B cell (primary cell): ENCODE results near the gene SWAP70. TPM values are rescaled to one million over a fixed set of nuclear protein-coding genes. Genes with fewer than 3 reads are reported as not detected.

Source experiments
- ATAC-seq: fragments of 200-7000 bp; cut with Tn5 transposase; one replicate; pipeline ENCODE4 v1.10.0; 2021; ENCODE audit warnings: low read depth, mild to moderate bottlenecking, moderate number of reproducible peaks, moderate library complexity
- CTCF ChIA-PET: fragments of 350-600 bp; sonication (Branson Sonifier 250); formaldehyde crosslinking; loops from one replicate; lab custom pipeline; 2021; ENCODE audit warnings: antibody characterized with exemption, inconsistent platforms; lab: Charles Lee
- POLR2A ChIA-PET: fragments of 350-600 bp; sonication (Branson Sonifier 250); formaldehyde crosslinking; loops from one replicate; lab custom pipeline; 2021; ENCODE audit warnings: antibody characterized with exemption; lab: Charles Lee
- DNase-seq: peaks from one replicate; pipeline ENCODE4 v3.0.0; 2013
- H2AFZ ChIP-seq: 2 replicates; pipeline ENCODE4 v1.6.1; 2012; ENCODE audit warnings: mild to moderate bottlenecking, low read depth, low read length; ENCODE audit not compliant: insufficient read depth, poor library complexity, severe bottlenecking
- H3K27ac ChIP-seq, 2 donors: 1 replicate in 1 of 2; 2 replicates in 1 of 2; pipeline ENCODE4 v1.5.1; 2012 to 2013; ENCODE audit warnings: low read length in 2 of 2, mild to moderate bottlenecking in 2 of 2, moderate library complexity in 1 of 2
- H3K27me3 ChIP-seq, 4 experiments: fragments of 200-600 bp in 1 of 4; sonication (generic) in 1 of 4; replicated peaks in 1 of 4; 1 replicate in 2 of 4; 2 replicates in 2 of 4; pipeline versions ENCODE4 v1.6.1 to v1.7.0; 2013 to 2016; ENCODE audit warnings: low read length in 3 of 4, mild to moderate bottlenecking in 2 of 4, mixed read lengths in 1 of 4, moderate library complexity in 1 of 4; ENCODE audit not compliant: insufficient read depth in 4 of 4, control insufficient read depth in 3 of 4; ENCODE audit errors: control extremely low read depth in 1 of 4
- H3K36me3 ChIP-seq, 2 experiments: replicated peaks in 1 of 2; 1 replicate in 1 of 2; 2 replicates in 1 of 2; pipeline versions ENCODE4 v1.6.1 to v1.7.1; 2013; ENCODE audit warnings: low read length in 1 of 2; ENCODE audit not compliant: insufficient read depth in 2 of 2, control insufficient read depth in 1 of 2; ENCODE audit errors: control extremely low read depth in 1 of 2, extremely low read depth in 1 of 2
- H3K4me1 ChIP-seq, 2 donors: fragments of 200-600 bp in 1 of 2; sonication (generic) in 1 of 2; 1 replicate in 1 of 2; 2 replicates in 1 of 2; pipeline versions ENCODE4 v1.5.1 to v1.6.1; 2013 to 2017; ENCODE audit warnings: low read length in 2 of 2; ENCODE audit not compliant: control insufficient read depth in 2 of 2, insufficient read depth in 2 of 2
- H3K4me2 ChIP-seq: replicated peaks from 2 replicates; pipeline ENCODE3; 2012; ENCODE audit warnings: mild to moderate bottlenecking, low read depth, low read length; ENCODE audit not compliant: poor library complexity, severe bottlenecking
- H3K4me3 ChIP-seq, 5 experiments: fragments of 200-600 bp in 1 of 5; sonication (generic) in 1 of 5; 1 replicate in 3 of 5; 2 replicates in 2 of 5; pipeline versions ENCODE4 v1.5.1 to v1.7.0; 2011 to 2016; ENCODE audit warnings: low read length in 4 of 5, mild to moderate bottlenecking in 4 of 5, low read depth in 2 of 5, control low read depth in 1 of 5, moderate library complexity in 1 of 5; ENCODE audit not compliant: insufficient read depth in 1 of 5; ENCODE audit errors: control extremely low read depth in 1 of 5, extremely low read depth in 1 of 5
- H3K79me2 ChIP-seq: fragments of 200-600 bp; sonication (generic); one replicate; pipeline ENCODE4 v1.6.0; 2016; ENCODE audit warnings: low read length; ENCODE audit not compliant: control insufficient read depth, insufficient read depth
- H3K9ac ChIP-seq: fragments of 200-600 bp; sonication (generic); 2 replicates; pipeline ENCODE4 v1.6.1; 2017; ENCODE audit warnings: mild to moderate bottlenecking, low read length, moderate library complexity
- H3K9me3 ChIP-seq, 3 donors: one replicate each; pipeline versions ENCODE4 v1.6.1 to v1.7.1; 2013; ENCODE audit warnings: low read length in 2 of 3; ENCODE audit not compliant: control insufficient read depth in 2 of 3, insufficient read depth in 1 of 3; ENCODE audit errors: control extremely low read depth in 1 of 3
- H4K20me1 ChIP-seq: 2 replicates; pipeline ENCODE4 v1.6.0; 2012; ENCODE audit warnings: mild to moderate bottlenecking, low read length; ENCODE audit not compliant: insufficient read depth, control insufficient read depth, poor library complexity, severe bottlenecking
- H3K27ac Mint-ChIP-seq: one replicate; pipeline ENCODE4 v1.8.0; 2021; ENCODE audit warnings: mixed read lengths
- H3K27me3 Mint-ChIP-seq: one replicate; pipeline ENCODE4 v1.8.0; 2021; ENCODE audit warnings: mixed read lengths
- H3K4me1 Mint-ChIP-seq: one replicate; pipeline ENCODE4 v1.8.0; 2021; ENCODE audit warnings: mixed read lengths
- H3K4me3 Mint-ChIP-seq: one replicate; pipeline ENCODE4 v1.8.0; 2021; ENCODE audit warnings: mixed read lengths
- H3K9me3 Mint-ChIP-seq: one replicate; pipeline ENCODE4 v1.8.0; 2022; ENCODE audit warnings: mixed read lengths; ENCODE audit not compliant: insufficient read depth
- CTCF ChIP-seq: fragments of 200-600 bp; IDR thresholded peaks from one replicate; pipeline ENCODE4 v1.8.0; 2022; ENCODE audit warnings: antibody characterized with exemption, mild to moderate bottlenecking
- EZH2 ChIP-seq: IDR thresholded peaks from 2 replicates; pipeline ENCODE4 v1.6.1; 2012; ENCODE audit warnings: borderline replicate concordance, low read depth, mild to moderate bottlenecking, moderate library complexity, low read length; ENCODE audit not compliant: insufficient read depth, poor library complexity, severe bottlenecking
- WGBS: methylation state at CpG from one replicate; pipeline ENCODE4 v1.1.5; 2013; ENCODE audit warnings: missing lambda C conversion rate; ENCODE audit not compliant: insufficient coverage; 5-methylcytosine and 5-hydroxymethylcytosine counted together
- intact Hi-C: fragments of 100-400 bp; cut with micrococcal nuclease; formaldehyde crosslinking; loops from one replicate; pipeline ENCODE4 v1.10.0; 2022
- polyA plus RNA-seq: library from polyadenylated mRNA; depleted of rRNA; stranded (reverse); fragments of >200 nt; gene quantifications from 2 replicates; pipeline ENCODE4 v1.2.3, GENCODE V29; 2012
- total RNA-seq, 2 donors: library from RNA; stranded (reverse); fragments of 120-200 nt in 1 of 2; gene quantifications; 1 replicate in 1 of 2; 2 replicates in 1 of 2; pipeline versions ENCODE4 v1.2.3 to v1.2.4, GENCODE V29; 2013 to 2022

Gene SWAP70
- total and polyA plus RNA-seq, 2 donors (not counting 1 experiment from before 2014, with no cell fraction given): 69.8 to 200 TPM

GRCh38 chr11:9651899-9652748, 11.8 kb upstream of the SWAP70 start:
- H3K9me3 Mint-ChIP-seq: no peaks in the 10 kb centered on the region
- Histone ChIP-seq H3K9me3 (peaks cover 0 to 3% (median 2%) of the 10 kb centered on the region in 3 donors), H3K36me3 (no peaks in the 10 kb centered on the region), H3K4me1 (peaks cover 6 to 15% of the 10 kb centered on the region in 2 donors), H3K27me3 (no peaks in the 10 kb centered on the region), H3K4me2 (no peak overlapping the region), H2AFZ (peak overlapping the region; percentile 29), H4K20me1 (no peaks in the 10 kb centered on the region), H3K79me2 (peaks cover 19% of the 10 kb centered on the region), H3K9ac (no peak overlapping the region), H3K4me3 (no peak overlapping the region), H3K27ac (no peak overlapping the region)
- POLR2A ChIA-PET: interaction anchor here (0.7 to 1.4 kb wide), 4 partner anchors 9 to 34 kb away, joined by 3 to 4 read pairs (median 3); no protein-coding TSS in a partner anchor
- H3K4me3 Mint-ChIP-seq: no peak overlapping the region
- intact Hi-C loops: no loop called here
- DNase-seq: no peak
- peaks cover 19% of the 10 kb centered on the region for H3K4me1 Mint-ChIP-seq
- H3K27me3 Mint-ChIP-seq: no peaks in the 10 kb centered on the region
- ATAC-seq: no peak
- TF ChIP-seq EZH2 (no peak), CTCF (no peak)
- CTCF ChIA-PET: interaction anchor here (0.8 kb wide), 1 partner anchor 11 kb away, joined by 3 read pairs; no protein-coding TSS in a partner anchor
- peak overlapping the region; percentile 4 for H3K27ac Mint-ChIP-seq

- CTCF ChIA-PET: no interaction called here
- peaks cover 32% of the 10 kb centered on the region for H3K79me2 ChIP-seq
- H3K4me1 Mint-ChIP-seq: peaks cover 23% of the 10 kb centered on the region
Observed at GRCh38 chr11:9653871-9654270, 10.0 kb upstream of the SWAP70 start.

More at GRCh38 chr11:9653871-9654270, 10.0 kb upstream of the SWAP70 start:
- TF ChIP-seq CTCF (no peak), EZH2 (no peak)
- no peak overlapping the region for H3K27ac Mint-ChIP-seq
- Histone ChIP-seq H3K9me3 (no peaks in the 10 kb centered on the region), H3K27ac (no peak overlapping the region), H2AFZ (no peak overlapping the region), H4K20me1 (no peaks in the 10 kb centered on the region), H3K4me2 (no peak overlapping the region), H3K4me1 (peaks cover 6 to 15% of the 10 kb centered on the region in 2 donors), H3K27me3 (no peaks in the 10 kb centered on the region), H3K4me3 (no peak overlapping the region), H3K9ac (no peak overlapping the region), H3K36me3 (no peaks in the 10 kb centered on the region)
- H3K4me3 Mint-ChIP-seq: no peak overlapping the region
- intact Hi-C loops: no loop called here
- ATAC-seq (no peak), DNase-seq (no peak)
- H3K9me3 Mint-ChIP-seq: no peaks in the 10 kb centered on the region
- no peaks in the 10 kb centered on the region for H3K27me3 Mint-ChIP-seq
- no CpG with 5 or more reads among the region's 2 CpGs for WGBS
- POLR2A ChIA-PET: no interaction called here
